ENCODE results near the gene GNAT3.

Gene GNAT3

DNA sequence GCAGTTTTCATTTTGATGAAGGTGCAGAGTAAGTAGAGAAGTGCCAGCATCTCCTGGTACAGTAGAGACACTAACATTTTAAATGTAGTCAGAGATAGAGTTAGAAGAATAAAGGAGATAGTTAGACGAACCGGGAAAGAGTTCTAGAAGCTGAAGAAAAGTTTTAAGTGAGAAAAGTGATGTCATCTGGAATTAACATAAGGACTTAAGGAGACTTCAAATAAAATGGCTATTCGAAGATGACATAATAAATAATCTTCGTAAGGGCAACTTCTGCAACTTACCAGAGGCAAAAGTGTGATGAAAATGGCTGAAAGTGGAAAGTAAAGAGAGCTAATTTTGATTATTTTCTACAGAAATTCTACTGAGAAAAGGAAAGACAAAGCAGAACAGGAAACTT, 20.4 kb downstream of the GNAT3 start:
- Histone ChIP-seq H3K23ac (ENCODE audit: low read length) (no peak overlapping the region), H3K4me1 (ENCODE audit: control insufficient read depth in 1 of 2, insufficient read depth in 2 of 2, low read length in 2 of 2) (peaks cover 0 to 2% of the 10 kb centered on the region in 2 experiments), H3K4me3 (ENCODE audit: low read depth, low read length) (no peak overlapping the region), H2BK5ac (ENCODE audit: low read depth, low read length, poor library complexity) (no peak overlapping the region), H3K79me1 (ENCODE audit: low read length) (no peaks in the 10 kb centered on the region), H3K4me2 (ENCODE audit: low read length) (no peak overlapping the region), H3K9me3 (ENCODE audit: insufficient read depth, low read depth, low read length) (no peaks in the 10 kb centered on the region), H4K8ac (ENCODE audit: low read depth, low read length) (no peak overlapping the region), H3K27ac (ENCODE audit: low read depth, low read length) (no peak overlapping the region), H2AFZ (ENCODE audit: insufficient read depth, low read length, poor library complexity) (no peak overlapping the region), H3K18ac (ENCODE audit: low read length) (no peak overlapping the region), H3K27me3 (ENCODE audit: insufficient read depth, low read length) (no peaks in the 10 kb centered on the region), H4K91ac (ENCODE audit: low read depth, low read length) (no peak overlapping the region), H4K12ac (ENCODE audit: low read depth, low read length) (no peak overlapping the region), H3K4ac (ENCODE audit: low read depth, low read length) (no peak overlapping the region), H3K9ac (ENCODE audit: low read length) (no peak overlapping the region), H3K36me3 (ENCODE audit: control insufficient read depth in 1 of 2, insufficient read depth in 2 of 2, low read length in 2 of 2) (no peaks in the 10 kb centered on the region), H3K79me2 (ENCODE audit: control insufficient read depth, insufficient read depth, low read length, poor library complexity) (no peaks in the 10 kb centered on the region), H3K14ac (ENCODE audit: low read length) (no peak overlapping the region), H2BK120ac (ENCODE audit: insufficient read depth, low read length, poor library complexity) (no peak overlapping the region), H2AK5ac (ENCODE audit: low read length) (no peak overlapping the region), H2BK12ac (ENCODE audit: low read length) (no peak overlapping the region)
- DNase-seq: no peak
- 100% methylated on average over 2 of the region's 4 CpGs for WGBS (ENCODE audit: extremely low coverage, insufficient coverage, insufficient read length)

DNA sequence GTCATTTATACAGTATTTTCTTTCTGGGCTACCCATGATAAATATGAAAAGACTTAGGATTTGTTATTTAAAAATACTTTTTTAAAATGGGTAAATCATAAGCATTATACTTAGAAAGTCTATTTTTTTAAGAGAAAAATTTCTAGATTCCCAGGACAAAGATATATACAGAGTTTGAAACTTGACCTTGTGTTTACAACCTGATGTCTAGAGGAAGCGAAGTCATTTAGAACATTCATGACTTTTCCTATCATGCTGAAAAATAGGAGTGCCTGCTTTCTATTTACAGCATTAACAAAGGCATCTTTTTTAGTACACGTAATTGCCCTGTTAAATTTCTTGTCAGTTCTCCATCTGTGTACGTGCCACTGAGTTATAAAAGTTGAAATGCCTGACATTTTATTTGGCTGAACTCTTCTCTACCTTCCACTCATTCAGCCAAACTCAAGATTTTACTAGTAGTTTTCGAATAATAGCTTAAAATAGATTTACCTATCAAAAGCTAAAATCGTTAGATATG, 23.0 kb downstream of the GNAT3 start:
- Histone ChIP-seq H3K27ac (ENCODE audit: low read depth, low read length) (no peak overlapping the region), H2AK5ac (ENCODE audit: low read length) (no peak overlapping the region), H4K8ac (ENCODE audit: low read depth, low read length) (no peak overlapping the region), H3K27me3 (ENCODE audit: insufficient read depth, low read length) (no peaks in the 10 kb centered on the region), H2BK5ac (ENCODE audit: low read depth, low read length, poor library complexity) (no peak overlapping the region), H3K18ac (ENCODE audit: low read length) (no peak overlapping the region), H3K9ac (ENCODE audit: low read length) (no peak overlapping the region), H3K23ac (ENCODE audit: low read length) (no peak overlapping the region), H2AFZ (ENCODE audit: insufficient read depth, low read length, poor library complexity) (no peak overlapping the region), H2BK120ac (ENCODE audit: insufficient read depth, low read length, poor library complexity) (no peak overlapping the region), H3K4ac (ENCODE audit: low read depth, low read length) (no peak overlapping the region), H3K4me1 (ENCODE audit: control insufficient read depth in 1 of 2, insufficient read depth in 2 of 2, low read length in 2 of 2) (peaks cover 0 to 2% of the 10 kb centered on the region in 2 experiments), H3K79me2 (ENCODE audit: control insufficient read depth, insufficient read depth, low read length, poor library complexity) (no peaks in the 10 kb centered on the region), H4K12ac (ENCODE audit: low read depth, low read length) (no peak overlapping the region), H4K91ac (ENCODE audit: low read depth, low read length) (no peak overlapping the region), H2BK12ac (ENCODE audit: low read length) (no peak overlapping the region), H3K4me2 (ENCODE audit: low read length) (no peak overlapping the region), H3K79me1 (ENCODE audit: low read length) (no peaks in the 10 kb centered on the region), H3K9me3 (ENCODE audit: insufficient read depth, low read depth, low read length) (no peaks in the 10 kb centered on the region), H3K14ac (ENCODE audit: low read length) (no peak overlapping the region), H3K4me3 (ENCODE audit: low read depth, low read length) (no peak overlapping the region), H3K36me3 (ENCODE audit: control insufficient read depth in 1 of 2, insufficient read depth in 2 of 2, low read length in 2 of 2) (no peaks in the 10 kb centered on the region)
- no CpG with 5 or more reads among the region's 5 CpGs for WGBS (ENCODE audit: extremely low coverage, insufficient coverage, insufficient read length)
- DNase-seq: peak in 1 of 2 donors; percentile 85

DNA sequence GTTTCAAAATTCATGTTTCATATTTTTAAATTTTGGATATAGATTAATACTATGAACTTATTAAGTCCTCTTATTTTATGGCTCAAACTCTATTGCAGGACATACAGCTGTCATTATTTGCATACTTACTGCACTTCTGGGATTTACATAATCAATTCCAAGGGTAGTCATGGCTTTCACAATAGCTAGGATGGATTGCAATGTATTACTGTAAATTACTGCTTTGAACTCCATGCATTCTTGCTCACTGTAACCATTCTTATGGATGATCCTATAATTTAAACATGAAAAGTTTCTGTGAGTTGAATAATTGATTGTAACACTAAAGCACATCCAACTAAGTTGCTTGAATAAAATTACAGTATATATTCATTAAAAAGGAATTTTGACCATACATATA, 23.5 kb downstream of the GNAT3 start:
- no peak overlapping the region for H3K14ac ChIP-seq (ENCODE audit: low read length)
- H3K4ac ChIP-seq (ENCODE audit: low read depth, low read length): no peak overlapping the region
- H2BK12ac ChIP-seq (ENCODE audit: low read length): no peak overlapping the region
- peaks cover 0 to 2% of the 10 kb centered on the region in 2 experiments for H3K4me1 ChIP-seq (ENCODE audit: control insufficient read depth in 1 of 2, insufficient read depth in 2 of 2, low read length in 2 of 2)
- H3K18ac ChIP-seq (ENCODE audit: low read length): no peak overlapping the region
- no peak overlapping the region for H3K4me3 ChIP-seq (ENCODE audit: low read depth, low read length)
- no peak overlapping the region for H4K91ac ChIP-seq (ENCODE audit: low read depth, low read length)
- H3K9me3 ChIP-seq (ENCODE audit: insufficient read depth, low read depth, low read length): no peaks in the 10 kb centered on the region
- H3K4me2 ChIP-seq (ENCODE audit: low read length): no peak overlapping the region
- H2BK120ac ChIP-seq (ENCODE audit: insufficient read depth, low read length, poor library complexity): no peak overlapping the region
- no peak overlapping the region for H2BK5ac ChIP-seq (ENCODE audit: low read depth, low read length, poor library complexity)
- H2AK5ac ChIP-seq (ENCODE audit: low read length): no peak overlapping the region
- H4K8ac ChIP-seq (ENCODE audit: low read depth, low read length): no peak overlapping the region
- no peaks in the 10 kb centered on the region for H3K27me3 ChIP-seq (ENCODE audit: insufficient read depth, low read length)
- H3K79me1 ChIP-seq (ENCODE audit: low read length): peaks cover 2% of the 10 kb centered on the region
- H3K27ac ChIP-seq (ENCODE audit: low read depth, low read length): no peak overlapping the region
- H3K79me2 ChIP-seq (ENCODE audit: control insufficient read depth, insufficient read depth, low read length, poor library complexity): no peaks in the 10 kb centered on the region
- H3K9ac ChIP-seq (ENCODE audit: low read length): no peak overlapping the region
- peak; percentile 53 to 95 for DNase-seq
- no peaks in the 10 kb centered on the region for H3K36me3 ChIP-seq (ENCODE audit: control insufficient read depth in 1 of 2, insufficient read depth in 2 of 2, low read length in 2 of 2)
- no peak overlapping the region for H3K23ac ChIP-seq (ENCODE audit: low read length)
- H2AFZ ChIP-seq (ENCODE audit: insufficient read depth, low read length, poor library complexity): no peak overlapping the region
- H4K12ac ChIP-seq (ENCODE audit: low read depth, low read length): no peak overlapping the region

DNA sequence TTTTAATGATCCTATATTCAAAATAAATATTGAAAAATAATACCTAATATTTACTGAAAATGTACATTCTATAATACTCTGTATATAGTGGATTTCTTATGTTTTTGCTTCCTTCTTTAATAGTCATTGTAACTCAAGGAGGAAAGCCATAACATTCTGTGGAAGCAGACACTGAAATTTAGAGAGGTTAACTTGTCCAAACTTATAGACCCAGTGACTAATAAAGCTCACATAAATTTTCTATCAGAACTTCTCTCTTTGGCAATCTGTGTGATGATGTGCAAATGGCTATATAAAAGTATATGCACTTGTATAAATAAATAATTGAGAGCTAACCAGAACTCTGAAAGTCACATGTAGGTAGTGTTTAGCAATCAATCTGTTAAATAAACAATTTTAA, 26.1 kb downstream of the GNAT3 start:
- Histone ChIP-seq H2AFZ (ENCODE audit: insufficient read depth, low read length, poor library complexity) (no peak overlapping the region), H3K4ac (ENCODE audit: low read depth, low read length) (no peak overlapping the region), H3K14ac (ENCODE audit: low read length) (no peak overlapping the region), H3K36me3 (ENCODE audit: control insufficient read depth in 1 of 2, insufficient read depth in 2 of 2, low read length in 2 of 2) (no peaks in the 10 kb centered on the region), H2BK5ac (ENCODE audit: low read depth, low read length, poor library complexity) (no peak overlapping the region), H3K9me3 (ENCODE audit: insufficient read depth, low read depth, low read length) (no peaks in the 10 kb centered on the region), H2BK120ac (ENCODE audit: insufficient read depth, low read length, poor library complexity) (no peak overlapping the region), H3K9ac (ENCODE audit: low read length) (no peak overlapping the region), H4K91ac (ENCODE audit: low read depth, low read length) (no peak overlapping the region), H3K79me1 (ENCODE audit: low read length) (peaks cover 10% of the 10 kb centered on the region), H3K4me1 (ENCODE audit: control insufficient read depth in 1 of 2, insufficient read depth in 2 of 2, low read length in 2 of 2) (peaks cover 2% of the 10 kb centered on the region in 2 experiments), H3K27ac (ENCODE audit: low read depth, low read length) (no peak overlapping the region), H3K4me3 (ENCODE audit: low read depth, low read length) (no peak overlapping the region), H3K18ac (ENCODE audit: low read length) (no peak overlapping the region), H4K8ac (ENCODE audit: low read depth, low read length) (no peak overlapping the region), H3K4me2 (ENCODE audit: low read length) (no peak overlapping the region), H3K23ac (ENCODE audit: low read length) (no peak overlapping the region), H3K27me3 (ENCODE audit: insufficient read depth, low read length) (no peaks in the 10 kb centered on the region), H2AK5ac (ENCODE audit: low read length) (no peak overlapping the region), H3K79me2 (ENCODE audit: control insufficient read depth, insufficient read depth, low read length, poor library complexity) (no peaks in the 10 kb centered on the region), H4K12ac (ENCODE audit: low read depth, low read length) (no peak overlapping the region), H2BK12ac (ENCODE audit: low read length) (no peak overlapping the region)
- DNase-seq: no peak
